SKM-1 (cell line): ENCODE measurements around the gene RTN4RL1.

Source experiments
- DNase-seq: peaks from one replicate; lab custom pipeline; 2025; ENCODE audit not compliant: unreplicated experiment; lab: John Stamatoyannopoulos, UW

RTN4RL1 gene

DNA sequence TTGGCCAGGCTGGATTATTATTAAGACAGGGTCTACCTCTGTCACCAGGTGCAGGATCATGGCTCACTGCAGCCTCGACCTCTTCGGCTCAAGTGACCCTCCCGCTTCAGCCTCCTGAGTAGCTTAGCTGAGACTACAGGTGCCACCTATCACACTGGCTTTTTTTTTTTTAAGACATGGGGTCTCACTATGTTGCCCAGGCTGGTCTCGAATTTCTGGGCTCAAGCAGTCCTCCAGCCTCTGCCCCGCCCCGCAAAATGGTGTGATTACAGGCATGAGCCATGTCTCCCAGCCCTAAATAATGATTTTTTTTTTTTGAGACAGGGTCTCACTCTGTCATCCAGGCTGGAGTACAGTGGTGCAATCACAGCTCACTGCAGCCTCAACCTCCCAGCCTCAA, 22.5 kb upstream of the RTN4RL1 start:
- DNase-seq: no peak

DNA sequence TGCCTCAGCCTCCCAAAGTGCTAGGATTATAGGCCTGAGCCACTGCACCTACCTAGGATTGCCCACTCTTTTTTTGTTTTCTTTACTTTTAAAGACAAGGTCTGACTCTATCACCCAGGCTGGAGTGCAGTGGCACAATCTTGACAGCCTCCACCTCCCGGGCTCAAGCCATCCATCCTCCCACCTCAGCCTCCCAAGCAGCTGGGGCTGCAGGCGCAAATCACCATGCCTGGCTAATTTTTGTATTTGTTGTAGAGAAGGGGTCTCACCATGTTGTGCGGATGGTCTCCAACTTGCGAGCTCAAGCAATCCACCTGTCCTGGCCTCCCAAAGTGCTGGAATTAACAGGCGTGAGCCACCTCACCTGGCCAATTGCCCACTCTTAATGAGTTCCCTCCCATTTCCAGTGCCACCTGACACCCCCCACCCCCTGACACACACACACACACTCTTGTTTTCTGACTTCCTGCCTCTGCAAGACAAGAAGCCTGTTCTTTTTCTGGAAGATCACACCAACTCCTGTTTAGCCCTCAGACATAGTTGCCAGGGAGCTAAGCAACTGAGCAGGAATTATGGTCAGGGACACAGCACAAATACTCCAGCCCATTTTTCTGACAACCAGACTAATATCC, 19.2 kb upstream of the RTN4RL1 start:
- DNase-seq: no peak

DNA sequence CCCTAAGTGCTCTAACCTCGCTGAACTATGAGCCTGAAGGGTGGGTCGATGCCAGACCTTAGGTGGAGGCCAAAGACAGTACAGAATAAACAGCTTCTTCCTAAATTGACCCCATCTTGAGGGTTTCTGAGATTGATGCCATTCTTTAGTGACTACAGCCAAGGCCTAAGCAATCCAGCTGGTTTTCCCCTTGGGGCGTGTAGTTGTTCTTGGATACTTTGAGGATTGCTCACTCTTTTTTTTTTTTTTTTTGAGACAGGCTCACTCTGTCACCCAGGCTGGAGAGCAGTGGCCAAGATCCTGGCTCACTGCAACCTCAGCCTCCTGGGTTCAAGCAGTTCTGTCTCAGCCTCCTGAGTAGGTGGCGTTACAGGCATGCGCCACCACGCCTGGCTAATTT, 18.7 kb upstream of the RTN4RL1 start:
- no peak for DNase-seq

DNA sequence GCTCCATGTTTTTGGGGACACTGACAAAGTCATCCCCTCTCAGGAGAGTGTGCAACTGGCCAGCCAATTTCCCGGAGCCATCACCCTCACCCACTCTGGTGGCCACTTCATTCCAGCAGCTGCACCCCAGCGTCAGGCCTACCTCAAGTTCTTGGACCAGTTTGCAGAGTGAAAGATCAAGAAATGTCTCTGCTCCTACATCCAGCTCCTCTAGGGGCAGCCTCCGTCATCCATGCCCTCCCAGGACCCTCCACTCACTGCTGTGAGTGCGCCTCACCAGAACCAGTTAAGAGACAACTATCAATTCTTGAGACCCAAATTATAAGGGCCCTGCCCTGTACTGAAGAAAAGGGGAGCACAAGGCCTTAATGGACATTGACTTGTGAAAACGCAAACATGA, 17.8 kb upstream of the RTN4RL1 start:
- no peak for DNase-seq

DNA sequence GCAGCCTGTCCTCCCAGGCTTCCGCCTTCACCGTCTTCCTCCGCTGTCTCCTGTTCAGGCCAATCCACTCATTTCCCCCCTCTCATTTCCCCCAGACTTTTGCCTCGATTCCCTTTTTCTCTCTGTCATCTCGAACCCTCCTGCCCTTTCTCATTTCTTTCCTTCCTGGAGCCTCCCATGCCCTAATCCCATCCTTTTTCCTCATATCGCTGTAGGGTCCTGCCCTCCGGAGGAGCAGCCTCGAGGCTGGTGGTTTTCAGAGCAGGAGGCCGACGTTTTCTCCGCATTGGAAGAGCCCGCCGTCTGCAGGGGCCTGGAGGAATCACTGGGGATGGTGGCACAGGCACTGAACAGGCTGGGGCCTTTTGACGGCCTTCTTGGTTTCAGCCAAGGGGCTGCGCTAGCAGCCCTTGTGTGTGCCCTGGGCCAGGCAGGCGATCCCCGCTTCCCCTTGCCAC, 17.3 kb upstream of the RTN4RL1 start:
- no peak for DNase-seq

DNA sequence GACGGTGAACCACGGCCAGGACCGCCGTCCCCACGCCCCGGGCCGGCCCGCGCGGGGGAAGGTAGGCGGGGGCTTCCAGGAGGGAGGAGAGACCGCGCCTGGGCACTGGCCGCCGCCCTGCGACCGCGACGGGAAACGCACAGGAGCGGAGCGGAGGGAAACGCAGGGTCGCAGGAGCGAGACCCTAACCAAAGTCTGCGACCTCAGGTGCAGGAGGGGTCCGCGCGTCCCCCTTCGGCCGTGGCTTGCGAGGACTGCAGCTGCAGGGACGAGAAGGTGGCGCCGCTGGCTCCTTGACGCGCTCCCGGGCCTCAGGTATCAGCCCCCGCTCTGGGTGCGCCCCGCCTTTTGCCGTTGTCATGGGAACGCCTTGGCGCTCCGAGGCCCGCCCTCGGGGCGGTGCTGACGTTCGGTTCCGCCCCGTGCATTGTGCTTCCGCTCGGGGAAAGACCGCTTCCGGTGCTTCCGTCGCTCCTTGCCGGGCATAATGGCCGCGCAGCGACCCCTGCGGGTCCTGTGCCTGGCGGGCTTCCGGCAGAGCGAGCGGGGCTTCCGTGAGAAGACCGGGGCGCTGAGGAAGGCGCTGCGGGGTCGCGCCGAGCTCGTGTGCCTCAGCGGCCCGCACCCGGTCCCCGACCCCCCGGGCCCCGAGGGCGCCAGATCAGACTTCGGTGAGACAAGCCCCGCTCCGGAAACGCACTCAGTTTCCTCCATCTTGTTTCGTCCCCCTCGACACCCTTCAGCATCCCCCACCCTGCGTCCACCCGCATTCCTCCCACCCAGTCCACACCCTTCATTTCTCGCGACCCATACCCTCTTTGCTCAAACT, 16.6 kb upstream of the RTN4RL1 start, which contains the start of gene OVCA2:
OVCA2 (plus strand) TSS at position 462 of the 829 bp plus-strand sequence; CDS start at position 488, 26 bp downstream.
- peak; percentile 54 for DNase-seq

DNA sequence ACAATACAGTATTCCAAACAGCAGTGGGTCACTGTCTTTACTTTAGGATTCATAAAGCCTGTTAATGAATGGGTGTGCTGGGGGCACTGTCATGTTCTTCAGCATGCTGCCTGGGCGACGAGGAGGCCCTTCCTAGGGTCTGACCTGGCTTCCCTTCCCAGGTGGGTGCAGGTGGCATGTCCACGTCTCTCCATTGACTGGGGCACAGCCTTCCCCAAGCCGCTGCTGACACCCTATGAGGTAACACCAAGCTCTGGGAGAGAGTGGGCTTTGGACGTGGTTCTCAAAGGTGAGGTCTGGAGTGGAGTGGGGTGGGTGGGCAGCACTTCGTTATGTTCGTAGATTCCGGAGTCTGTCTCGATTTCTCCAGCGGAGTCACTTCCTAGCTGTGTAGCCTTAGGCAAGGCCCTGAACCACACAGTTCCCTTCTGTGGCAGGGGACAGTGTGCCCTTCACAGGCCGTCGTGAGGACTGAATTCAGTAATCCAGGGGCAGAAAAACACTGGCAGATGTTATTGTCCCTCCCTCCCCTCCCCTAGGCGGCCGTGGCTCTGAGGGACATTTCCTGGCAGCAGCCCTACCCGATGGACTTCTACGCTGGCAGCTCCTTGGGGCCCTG, 15.9 kb upstream of the RTN4RL1 start:
- no peak for DNase-seq

DNA sequence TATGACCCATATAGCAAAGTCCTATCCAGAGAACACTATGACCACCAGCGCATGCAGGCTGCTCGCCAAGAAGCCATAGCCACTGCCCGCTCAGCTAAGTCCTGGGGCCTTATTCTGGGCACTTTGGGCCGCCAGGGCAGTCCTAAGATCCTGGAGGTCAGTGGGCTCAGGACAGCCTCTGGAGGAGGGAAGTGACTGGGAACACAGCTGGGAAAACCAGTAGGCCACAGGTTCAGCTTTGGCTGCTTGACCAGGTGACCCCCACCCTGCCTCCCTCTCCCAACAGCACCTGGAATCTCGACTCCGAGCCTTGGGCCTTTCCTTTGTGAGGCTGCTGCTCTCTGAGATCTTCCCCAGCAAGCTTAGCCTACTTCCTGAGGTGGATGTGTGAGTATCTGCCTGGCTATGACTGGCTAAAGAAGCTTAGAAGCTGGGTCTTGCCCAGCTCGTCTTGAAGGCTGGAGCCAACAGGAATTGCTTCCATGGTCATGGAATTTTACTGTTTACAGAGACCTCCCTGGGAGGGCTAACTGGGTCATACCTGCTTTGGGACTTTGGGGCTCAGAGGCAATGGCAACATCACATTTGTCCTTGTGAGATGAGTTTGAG, 15.2 kb upstream of the RTN4RL1 start:
- DNase-seq: no peak

DNA sequence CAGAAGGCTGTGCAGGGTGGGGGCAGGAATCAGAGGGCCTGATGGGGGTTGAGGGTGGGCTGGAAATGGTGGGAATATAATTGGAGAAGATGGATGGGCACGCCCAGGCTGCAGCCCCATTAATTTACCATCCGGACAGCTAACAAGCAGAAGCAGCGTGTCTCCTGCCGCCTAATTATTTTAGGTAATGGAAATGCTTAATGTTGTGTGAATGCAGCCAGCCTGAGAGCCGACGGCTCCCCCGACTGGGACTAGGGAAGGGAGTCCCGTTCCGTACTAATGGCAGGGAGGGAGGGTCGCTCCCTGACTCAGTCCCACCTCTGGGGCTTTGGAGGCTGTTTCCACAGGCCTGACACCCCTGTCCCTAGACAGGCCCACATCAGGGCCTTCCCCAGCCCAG, 12.0 kb upstream of the RTN4RL1 start:
- DNase-seq: no peak

DNA sequence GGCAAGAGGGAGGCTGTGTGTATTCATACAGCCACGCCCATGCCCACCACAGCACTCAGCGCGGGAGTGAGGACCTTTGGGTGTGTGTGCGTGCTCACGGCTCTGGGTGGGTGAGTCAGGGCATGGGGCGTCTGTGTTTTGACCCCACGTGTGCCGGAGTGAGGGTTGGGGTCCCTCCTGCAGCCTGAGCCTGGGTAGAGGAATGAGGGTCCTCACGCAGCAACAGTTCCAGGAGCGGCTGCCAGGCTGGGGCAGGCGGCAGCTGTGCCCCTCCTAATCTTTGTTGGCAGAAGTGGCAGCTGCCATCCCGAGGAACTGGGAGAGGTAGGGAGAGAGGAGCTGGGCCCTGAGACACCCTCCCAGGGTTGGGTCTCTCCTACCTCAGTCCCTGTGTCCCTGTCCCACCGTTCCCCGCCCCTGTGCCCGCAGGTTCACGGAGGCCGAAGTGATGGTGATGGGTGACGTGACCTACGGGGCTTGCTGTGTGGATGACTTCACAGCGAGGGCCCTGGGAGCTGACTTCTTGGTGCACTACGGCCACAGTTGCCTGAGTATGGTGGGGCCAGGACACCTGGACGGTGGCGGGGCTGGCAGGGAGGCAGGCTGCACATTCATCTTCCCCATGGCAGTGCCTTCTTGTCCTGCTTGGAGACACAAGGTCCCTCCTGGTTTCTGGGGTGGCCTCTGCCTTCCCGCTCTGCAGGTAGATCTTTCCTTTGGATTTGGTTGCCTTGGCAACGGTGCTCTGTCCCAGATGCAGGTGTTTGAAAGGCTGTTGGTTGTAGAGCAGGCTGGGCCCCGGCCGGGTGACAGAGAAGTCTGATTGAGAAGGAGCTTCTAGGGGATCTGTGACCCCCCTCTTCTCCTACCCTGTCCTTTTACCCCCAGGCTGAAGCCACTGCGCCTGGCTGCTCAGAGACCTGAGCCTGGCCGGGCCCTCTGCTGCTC, 10.7 kb upstream of the RTN4RL1 start:
- no peak for DNase-seq

DNA sequence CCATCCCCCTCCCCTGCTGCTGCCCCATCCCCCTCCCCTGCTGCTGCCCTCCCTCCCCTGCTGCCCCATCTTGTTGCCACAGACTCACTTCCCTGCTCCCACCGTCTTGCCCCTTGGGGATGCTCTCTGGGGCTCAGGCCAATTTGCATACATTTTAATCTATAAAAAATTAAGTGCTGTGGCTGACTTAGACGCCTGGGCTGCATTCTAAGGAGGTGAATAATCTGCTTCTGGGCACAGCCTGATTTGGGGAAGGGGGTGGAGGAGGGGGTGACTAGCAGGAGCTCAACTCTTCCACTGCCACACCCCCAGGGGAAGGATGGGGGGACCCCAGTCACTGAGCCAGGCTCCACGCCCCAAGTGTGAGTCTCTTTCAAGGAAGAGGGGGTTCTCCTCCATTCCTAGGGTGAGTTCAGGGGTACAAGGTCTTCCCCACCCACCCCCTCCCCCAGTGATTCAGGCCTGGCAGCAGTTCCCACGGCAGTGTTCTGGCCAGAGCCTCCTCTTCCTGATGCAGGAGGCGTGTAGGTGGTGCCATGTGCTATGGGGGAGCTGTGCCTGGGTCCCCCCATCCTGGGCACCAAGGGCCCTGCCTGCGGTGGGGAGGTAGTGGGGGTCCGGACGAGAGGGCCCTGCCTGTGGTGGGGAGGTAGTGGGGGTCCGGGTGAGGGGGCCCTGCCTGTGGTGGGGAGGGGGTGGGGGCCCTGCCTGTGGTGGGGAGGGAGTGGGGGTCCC, 9.8 kb upstream of the RTN4RL1 start:
- no peak for DNase-seq

DNA sequence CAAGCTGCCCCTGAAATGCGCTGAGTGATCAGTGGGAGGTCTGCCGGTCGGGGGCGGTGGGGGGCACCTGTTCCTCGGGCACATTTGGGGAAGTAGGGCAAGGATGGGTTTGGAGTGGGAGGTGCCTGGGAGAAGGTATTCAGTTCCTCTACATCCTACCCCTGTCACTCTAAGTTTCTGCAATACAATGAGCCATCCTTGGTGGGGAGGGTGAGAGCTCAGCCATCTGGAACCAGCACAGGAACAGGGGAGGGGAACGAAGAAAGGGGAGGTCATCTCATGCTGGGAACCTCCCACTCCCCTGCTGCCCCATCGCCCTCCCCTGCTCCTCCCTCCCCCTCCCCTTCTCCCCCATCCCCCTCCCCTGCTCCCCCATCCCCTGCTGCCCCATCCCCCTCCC, 9.0 kb upstream of the RTN4RL1 start:
- DNase-seq: no peak

DNA sequence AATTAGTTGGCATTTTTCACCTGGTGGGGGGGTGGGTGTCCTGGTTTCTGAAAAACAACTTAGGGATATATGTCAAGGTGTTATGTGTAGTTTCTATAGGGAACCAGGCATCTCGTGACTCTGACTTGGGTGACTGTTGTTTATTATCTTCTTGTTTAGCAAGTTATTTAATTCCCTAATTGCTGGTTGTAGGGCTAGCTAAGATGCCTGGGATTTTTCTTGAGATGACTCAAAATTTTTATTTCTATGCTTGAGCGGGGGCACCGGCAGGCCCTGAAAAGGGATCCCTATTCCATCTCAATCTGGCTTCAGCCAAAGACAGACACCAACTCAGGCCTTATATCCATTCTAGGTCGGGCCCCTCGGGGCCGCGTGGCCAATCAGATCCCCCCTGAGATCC, 8.0 kb upstream of the RTN4RL1 start:
- DNase-seq: no peak

DNA sequence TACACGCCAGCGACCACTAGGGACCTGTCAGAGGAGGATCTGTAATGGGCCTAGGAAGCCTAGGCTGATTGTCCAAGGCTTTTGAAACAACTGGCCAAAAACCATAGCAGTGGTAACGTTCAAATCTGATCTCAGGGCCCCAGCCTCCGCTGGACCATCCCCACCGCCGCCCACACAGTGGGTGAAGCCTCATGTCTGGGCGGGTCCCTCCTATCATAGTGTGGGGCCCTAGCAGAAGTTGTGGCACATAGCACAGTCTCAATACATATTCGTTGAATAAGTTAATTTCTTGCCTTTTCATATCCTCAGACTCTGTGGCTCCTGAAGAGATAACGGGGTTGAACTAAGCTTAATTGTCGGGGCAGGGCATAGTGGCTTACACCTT, 5.6 kb upstream of the RTN4RL1 start:
- no peak for DNase-seq

DNA sequence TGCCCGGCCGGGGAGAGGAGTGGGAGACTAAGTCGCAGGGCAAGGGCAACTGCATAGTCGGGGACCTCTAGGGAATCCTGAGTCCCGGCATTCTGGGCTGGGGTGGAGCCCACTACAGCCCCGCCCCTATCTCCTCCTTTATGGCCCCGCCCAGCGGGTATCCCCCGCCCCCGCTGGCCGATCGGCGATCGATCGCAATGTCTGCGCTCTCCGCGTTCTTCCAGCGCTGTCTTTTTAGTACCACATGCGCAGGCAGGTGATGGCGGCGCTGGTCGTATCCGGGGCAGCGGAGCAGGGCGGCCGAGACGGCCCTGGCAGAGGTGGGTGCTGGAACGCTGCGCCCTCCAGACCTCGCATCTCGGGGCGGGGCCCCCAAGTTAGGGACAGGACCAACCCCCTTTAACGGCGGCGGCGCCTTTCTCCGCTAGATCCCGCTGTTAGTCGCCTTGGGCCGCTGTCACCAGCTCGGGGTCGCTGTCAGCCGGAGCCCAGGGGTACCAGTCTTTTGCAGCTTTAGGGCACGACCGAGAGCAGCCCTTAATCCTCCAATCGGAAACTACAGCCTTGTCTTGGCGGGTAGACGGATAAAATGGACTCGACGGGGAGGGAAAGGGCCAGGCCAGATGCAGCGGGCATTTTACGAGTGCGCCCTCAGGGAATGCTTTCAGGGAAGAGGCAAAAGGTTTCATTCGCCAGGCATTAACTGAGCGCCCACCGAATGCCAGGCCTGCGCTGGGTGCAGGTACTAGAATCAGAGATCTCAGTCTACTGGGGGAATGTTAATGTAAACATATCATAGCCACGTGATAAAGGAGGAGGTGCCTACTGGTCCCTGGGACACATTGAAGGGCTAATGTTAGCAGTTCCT, 5.0 kb upstream of the RTN4RL1 start, which contains the start of gene DPH1:
DPH1 (plus strand) TSS at position 243 of the 868 bp plus-strand sequence; CDS start at position 260, 17 bp downstream.
- DNase-seq: peak; percentile 42

DNA sequence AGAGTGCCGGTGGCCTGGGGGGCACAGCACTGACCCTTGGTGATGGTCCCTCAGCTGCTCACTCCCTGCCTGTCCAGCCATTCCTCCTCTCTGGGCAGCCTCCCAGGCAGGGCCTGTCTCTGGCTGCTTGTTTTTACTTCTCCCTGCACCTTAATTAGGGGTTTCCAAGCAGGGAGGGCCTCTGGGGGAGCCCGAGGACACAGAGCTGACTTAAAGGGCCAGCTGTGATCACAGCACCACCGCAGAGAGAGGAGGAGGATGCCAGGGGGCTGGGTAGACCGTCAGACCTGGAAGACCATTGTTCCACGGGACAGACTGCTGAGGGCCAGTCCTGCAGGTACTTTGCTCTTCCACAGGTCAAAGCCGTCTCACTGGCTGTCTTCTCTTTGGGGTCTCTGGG, 3.6 kb upstream of the RTN4RL1 start:
- DNase-seq: no peak

DNA sequence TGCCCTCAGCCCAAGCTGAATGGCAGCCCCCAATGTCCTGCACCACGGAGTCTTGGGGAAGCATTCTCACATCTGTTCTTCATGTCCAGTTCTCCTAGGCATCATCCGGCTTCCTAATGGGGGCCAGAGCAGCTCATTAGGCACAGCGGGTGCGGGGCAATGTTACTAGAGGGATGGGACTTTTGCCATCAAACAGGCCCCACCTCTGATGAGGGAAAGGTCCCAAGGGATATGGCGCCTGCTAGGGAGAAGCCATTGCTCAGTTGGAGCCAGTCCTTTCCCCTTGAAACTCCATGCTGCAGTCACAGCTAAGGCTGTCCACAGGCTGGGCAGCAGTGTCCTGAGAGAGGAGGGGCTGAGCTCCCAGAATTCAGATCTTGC, 3.1 kb upstream of the RTN4RL1 start:
- no peak for DNase-seq

DNA sequence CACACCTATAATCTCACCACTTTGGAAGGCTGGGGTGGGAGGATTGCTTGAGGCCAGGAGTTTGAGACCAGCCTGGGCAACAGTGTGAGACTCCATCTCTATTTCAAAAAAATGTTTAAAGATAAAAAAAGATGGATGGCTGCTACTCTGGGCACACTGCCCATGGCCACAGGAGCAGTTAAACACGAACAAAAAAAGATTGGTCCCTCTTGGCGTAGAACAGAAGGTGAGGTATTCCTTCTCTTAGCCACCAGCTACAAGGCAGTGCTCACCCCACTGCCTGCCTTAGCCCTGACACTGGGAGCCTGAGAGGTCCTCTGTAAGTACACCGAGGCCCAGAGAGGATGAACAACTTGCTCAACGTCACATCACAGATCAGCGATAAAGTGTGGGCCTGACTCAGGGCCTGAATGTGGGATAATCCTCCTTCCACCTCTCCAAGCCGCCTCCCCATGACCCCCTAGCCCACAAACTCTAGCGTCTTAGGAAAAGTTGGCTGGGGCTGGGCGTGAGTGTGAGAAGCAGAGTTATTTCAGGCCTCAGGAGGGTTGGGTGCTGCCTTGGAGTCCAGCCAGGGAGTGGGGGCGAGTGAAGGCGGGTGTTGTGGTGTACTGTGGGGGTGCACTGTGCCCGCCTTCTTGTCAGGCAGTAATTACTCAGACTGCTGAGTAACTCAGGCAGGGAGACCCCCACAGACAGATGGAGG, 2.5 kb upstream of the RTN4RL1 start:
- no peak for DNase-seq
